ENCODE results near the gene EVC2.

Gene EVC2

DNA sequence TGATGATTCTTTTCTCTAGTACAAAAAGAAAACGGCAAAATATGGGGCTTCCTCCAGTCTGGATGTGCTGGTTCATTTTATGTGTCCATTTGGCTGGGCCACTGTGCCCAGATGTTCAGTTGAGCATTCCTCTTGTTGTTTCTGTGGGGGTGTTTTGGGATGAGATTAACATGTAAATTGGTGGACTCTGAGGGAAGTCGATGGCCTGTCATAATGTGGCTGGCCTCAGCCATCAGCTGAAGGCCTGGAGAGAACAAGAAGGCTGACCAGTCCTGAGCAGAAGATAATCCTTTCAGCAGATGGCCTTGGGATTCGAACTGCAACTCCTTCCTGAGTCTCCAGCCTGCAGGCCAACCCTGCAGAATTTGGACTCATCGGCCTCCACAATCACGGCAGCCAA, 136.7 kb downstream of the EVC2 start:
- H3K4me3 ChIP-seq (ENCODE audit: low read depth, low read length): no peak overlapping the region
- TF ChIP-seq, protein P1, sequence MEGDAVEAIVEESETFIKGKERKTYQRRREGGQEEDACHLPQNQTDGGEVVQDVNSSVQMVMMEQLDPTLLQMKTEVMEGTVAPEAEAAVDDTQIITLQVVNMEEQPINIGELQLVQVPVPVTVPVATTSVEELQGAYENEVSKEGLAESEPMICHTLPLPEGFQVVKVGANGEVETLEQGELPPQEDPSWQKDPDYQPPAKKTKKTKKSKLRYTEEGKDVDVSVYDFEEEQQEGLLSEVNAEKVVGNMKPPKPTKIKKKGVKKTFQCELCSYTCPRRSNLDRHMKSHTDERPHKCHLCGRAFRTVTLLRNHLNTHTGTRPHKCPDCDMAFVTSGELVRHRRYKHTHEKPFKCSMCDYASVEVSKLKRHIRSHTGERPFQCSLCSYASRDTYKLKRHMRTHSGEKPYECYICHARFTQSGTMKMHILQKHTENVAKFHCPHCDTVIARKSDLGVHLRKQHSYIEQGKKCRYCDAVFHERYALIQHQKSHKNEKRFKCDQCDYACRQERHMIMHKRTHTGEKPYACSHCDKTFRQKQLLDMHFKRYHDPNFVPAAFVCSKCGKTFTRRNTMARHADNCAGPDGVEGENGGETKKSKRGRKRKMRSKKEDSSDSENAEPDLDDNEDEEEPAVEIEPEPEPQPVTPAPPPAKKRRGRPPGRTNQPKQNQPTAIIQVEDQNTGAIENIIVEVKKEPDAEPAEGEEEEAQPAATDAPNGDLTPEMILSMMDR (IDR thresholded peaks at IDR 0.05; ENCODE audit: borderline replicate concordance, insufficient read depth, low read depth, low read length): no peak

DNA sequence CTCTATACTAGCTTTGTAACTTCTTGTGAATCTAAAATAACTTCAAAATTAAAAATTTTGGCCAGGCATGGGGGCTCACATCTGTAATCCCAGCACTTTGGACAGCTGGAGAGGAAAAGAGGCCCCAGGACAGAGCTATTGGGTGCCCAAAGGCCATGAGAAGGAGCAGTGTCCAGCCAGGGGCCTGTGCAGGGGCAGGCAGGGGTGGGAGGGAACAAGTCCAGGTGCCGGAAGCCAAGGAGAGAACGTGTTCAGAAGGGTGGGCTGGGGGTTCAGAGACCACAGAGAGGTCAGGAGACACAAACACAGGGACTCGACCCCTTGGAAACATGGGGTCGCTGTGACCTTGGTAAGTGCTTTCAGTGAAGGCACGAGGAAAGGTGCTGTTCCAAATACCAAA, 138.9 kb downstream of the EVC2 start:
- TF ChIP-seq, protein P1 (IDR thresholded peaks at IDR 0.05; ENCODE audit: borderline replicate concordance, insufficient read depth, low read depth, low read length): no peak
- no peak overlapping the region for H3K4me3 ChIP-seq (ENCODE audit: low read depth, low read length)

DNA sequence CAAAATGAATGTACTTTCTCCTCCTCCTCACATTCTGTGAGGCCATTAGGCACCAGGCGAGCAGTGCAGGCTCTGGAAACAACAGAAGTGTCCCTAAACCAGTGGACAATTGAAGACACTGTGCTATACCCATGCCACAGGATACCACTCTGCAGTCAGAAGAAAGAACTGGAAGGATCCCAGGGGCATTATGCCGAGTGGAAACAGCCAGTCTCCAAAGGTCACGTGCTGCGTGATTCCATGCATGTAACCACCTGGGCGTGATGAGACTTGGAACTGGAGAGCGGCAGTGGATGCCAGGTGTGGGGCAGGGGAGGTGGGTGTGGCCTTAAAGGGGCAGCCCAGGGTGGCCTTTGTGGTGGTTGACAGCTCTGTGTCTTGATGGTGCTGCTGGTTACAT, 139.4 kb downstream of the EVC2 start:
- H3K4me3 ChIP-seq (ENCODE audit: low read depth, low read length): no peak overlapping the region
- TF ChIP-seq, protein P1 (IDR thresholded peaks at IDR 0.05; ENCODE audit: borderline replicate concordance, insufficient read depth, low read depth, low read length): no peak

DNA sequence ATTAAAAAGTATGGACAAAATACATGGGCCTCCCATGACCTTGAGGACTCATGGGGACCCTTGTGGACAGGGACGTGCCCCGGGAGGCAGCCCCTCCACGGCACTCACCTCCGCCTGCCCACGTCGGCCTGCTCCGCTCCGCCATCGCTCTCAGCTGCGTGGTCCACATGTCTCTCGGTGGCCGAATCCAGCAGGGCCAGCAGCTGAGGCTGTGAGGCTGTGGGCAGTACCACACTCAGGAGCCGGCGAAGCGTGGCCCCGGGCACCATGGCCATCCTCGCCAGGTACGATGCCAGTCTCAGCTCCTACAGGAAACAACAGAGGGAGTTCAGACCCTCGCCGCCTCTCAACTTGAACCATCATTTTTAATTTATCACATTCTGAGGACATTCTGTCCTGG, 140.0 kb downstream of the EVC2 start:
- TF ChIP-seq, protein P1 (IDR thresholded peaks at IDR 0.05; ENCODE audit: borderline replicate concordance, insufficient read depth, low read depth, low read length): no peak
- H3K4me3 ChIP-seq (ENCODE audit: low read depth, low read length): no peak overlapping the region

DNA sequence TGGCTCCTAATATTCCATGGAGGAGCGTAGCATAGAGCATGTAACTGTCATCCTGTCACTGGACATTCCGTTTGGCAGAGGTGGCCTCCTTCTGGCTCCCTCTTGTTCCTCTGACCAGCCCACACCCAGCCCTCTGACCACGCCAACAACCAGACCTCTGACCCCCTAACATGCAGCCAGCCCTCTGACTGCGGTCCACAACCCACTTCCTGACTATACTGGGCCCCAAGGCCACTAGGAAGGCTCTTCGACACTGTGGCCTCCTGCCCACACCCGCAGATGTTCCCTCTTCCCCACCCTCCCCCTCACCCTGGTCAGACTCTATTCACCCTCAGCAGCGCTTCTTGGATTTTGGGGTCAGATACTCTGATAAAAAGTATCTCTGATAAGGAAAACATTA, 141.4 kb downstream of the EVC2 start:
- H3K4me3 ChIP-seq (ENCODE audit: low read depth, low read length): no peak overlapping the region
- TF ChIP-seq, protein P1 (IDR thresholded peaks at IDR 0.05; ENCODE audit: borderline replicate concordance, insufficient read depth, low read depth, low read length): no peak

DNA sequence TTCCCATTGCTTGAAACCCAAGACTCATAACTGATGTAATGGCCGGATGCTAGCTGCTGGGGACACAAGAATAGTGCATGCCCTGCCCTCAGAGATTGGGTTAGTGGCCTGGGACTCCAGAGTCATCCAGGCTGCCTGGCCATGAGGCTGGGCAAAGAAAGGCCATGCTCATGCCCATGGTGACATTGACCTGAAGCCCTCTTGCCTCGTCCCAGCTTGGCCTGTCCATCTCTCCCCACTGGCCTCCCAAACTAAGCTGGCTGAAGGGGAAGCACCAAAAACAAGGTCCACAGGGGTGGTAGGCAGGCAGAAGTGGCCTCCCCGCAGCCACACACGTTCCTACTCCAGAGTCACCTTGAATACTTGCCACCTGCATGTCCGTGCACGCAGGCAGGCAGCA, 141.8 kb downstream of the EVC2 start:
- TF ChIP-seq, protein P1 (IDR thresholded peaks at IDR 0.05; ENCODE audit: borderline replicate concordance, insufficient read depth, low read depth, low read length): no peak
- no peak overlapping the region for H3K4me3 ChIP-seq (ENCODE audit: low read depth, low read length)

DNA sequence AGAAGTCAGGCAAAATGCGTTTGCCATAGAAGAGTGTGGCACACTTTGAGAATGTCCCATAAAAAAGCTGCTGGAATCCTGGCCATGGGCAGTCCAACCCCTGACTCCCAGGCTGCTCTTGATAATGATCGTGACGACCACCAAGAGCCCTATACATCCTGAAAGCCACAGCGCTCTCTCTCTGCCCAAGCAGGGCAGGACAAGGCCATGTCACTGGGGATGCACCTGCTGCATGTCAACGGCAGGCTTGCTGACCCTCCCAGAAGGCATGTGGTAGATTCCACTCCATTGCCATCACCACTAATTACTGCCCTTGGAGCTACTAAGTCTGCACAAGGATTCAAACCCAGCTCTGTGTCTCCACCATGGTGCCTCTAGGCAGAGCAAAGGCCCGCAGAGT, 144.5 kb downstream of the EVC2 start:
- TF ChIP-seq, protein P1 (IDR thresholded peaks at IDR 0.05; ENCODE audit: borderline replicate concordance, insufficient read depth, low read depth, low read length): no peak
- H3K4me3 ChIP-seq (ENCODE audit: low read depth, low read length): no peak overlapping the region
